ENCODE measurements around the gene ERO1B.

Gene ERO1B

DNA sequence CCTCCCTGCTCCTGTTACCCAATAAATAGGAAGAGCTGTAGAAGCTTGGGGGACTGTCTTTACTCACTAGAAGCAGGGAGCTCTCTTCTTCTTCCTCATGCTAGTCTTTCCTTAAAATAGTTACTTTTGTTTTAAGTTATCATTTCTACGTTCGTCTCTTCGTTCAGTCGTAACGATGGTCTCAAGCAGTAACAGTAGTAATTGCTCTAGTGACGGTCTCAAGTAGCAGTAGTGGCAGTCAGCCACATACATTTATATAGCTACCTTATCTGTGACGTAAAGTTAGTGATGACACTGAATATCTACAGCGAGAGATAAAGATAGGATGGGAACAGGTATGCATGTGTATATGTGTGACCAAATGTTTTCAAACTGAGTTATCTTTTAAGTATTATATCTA is 15.4 kb upstream of the ERO1B start:
- DNase-seq, result no peak

GRCh38 chr1:236292425-236292824 is 10.7 kb upstream of the ERO1B start:
- DNase-seq, result no peak

- no peak for DNase-seq
Observed at GRCh38 chr1:236289492-236290131, 7.9 kb upstream of the ERO1B start.

DNA sequence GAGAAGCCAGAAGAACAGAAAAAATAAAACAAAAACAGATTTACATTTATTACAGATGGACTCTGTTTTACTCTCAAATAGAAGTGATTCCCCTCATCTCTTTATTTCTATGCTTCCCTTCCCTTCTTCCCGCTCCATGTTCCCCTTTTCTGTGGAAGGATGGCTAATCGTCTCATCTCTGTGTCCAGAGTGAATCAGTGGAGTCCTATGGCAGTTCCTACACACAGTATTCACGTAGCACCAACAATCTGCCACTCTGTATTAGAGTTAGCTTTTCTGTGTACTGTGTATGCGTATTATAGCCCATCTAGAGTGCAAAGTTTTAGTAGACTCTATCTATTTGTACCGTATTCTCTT is 6.8 kb upstream of the ERO1B start:
- no peak for DNase-seq

DNA sequence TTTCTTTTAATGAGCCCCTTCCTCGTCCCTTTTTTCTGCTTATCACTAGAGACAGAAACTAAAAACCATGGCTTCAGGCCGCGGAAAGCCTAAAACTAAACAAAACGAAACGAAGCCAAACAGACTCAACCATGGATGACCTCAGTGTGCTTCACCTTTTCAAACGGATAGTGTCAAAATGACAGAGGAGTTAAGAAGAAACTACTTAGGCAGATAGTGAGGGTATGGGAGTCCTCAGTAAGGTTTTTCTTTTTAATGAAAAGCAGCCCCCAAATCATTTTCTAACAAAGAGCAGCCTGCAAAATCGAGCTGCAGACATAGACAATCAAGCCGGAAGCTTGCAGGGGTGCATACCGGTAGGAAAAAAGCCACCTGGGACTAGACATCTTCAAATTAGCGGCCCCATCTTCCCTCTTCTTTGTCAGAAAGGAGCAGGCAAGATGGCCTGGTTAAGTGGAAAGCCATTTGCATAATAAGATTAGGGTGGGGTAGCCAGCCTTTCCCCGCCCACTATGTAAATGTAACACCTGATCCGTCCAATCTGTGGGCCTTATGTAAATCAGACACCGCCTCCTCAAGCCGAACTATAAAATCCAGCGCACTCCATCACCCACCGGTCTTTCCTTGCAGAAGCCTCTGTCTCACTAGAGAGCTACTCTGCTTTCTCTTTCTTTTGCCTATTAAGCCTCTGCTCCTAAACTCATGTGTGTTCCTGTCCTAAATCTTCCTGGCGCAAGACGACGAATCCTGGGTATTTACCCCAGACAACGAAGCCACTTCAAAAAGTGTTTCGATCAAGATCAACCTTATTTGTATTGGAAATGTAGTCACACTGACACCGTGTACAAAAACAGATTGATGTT is 6.2 kb upstream of the ERO1B start:
- no peak for DNase-seq

DNA sequence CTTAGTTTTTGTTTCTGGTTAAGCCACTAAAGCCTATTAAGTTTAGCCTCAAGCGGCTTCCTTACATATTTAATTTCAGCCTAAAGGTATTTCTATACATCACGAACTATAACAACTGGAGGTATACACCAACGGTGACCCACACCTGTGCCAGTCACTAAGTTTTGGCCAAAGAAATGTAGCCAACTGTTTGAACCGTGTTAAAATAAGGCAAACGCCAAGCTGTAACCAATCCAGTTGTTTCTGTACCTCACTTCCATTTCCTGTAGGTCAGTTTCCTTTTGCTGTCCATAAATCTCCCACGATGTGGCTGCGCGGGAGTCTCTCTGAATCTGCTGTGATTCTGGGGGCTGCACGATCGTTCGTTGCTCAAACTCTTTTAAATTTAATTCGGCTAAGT is 5.6 kb upstream of the ERO1B start:
- DNase-seq, result no peak

- no peak for DNase-seq
Observed at GRCh38 chr1:236284291-236284721, 2.5 kb upstream of the ERO1B start.

GRCh38 chr1:236282719-236283118 is 961 bp upstream of the ERO1B start:
- no peak for DNase-seq

GRCh38 chr1:236282425-236282716 is 613 bp upstream of the ERO1B start:
- no peak for DNase-seq

DNA sequence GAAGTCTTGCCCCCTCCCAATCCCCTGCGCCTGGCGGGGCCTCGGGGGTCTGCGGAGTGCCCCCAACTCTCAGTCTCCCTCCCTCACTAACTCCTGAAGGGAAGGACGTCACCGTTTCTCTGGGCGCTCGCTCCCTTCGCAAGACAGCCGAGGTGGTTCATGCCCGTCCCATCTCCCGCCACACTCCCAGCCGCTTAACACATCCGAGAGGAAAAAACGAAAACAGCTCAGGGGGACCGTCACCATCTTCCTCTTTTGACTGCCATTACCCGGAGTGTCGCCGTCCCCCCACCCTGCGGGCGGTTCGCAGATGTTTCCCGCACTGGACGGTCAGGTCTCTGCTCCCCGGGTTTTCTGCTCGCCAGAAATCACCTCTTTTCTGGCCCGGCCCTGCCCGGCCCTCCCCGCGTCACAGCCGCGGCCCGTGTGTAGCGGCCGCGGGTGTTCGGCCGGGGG is 532 bp downstream of the ERO1B start:
- DNase-seq, result no peak

- DNase-seq, result no peak
Observed at GRCh38 chr1:236280438-236281197, 1.1 kb downstream of the ERO1B start.

DNA sequence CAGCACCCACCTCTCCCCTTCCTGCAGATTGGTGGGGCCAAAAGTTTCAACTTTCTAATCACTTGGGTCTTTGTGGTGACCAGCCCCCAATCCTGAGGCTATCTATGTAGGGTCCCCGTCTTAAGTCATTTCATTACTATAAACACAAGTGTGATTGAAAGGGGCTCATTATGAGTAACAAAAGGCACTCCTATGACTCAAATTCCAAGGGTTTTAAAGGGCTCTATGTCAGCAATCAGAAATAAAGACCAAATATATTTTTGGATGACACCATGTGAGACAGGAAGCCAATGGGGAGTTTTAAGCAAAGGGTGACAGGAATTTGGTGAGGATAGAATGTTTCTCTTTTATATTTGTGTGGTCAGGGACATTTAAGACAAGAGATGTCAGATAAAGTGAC is 6.2 kb downstream of the ERO1B start:
- DNase-seq, result no peak

GRCh38 chr1:236275061-236275460 is 6.7 kb downstream of the ERO1B start:
- no peak for DNase-seq

- DNase-seq, result no peak
Observed at GRCh38 chr1:236273358-236273757, 8.4 kb downstream of the ERO1B start.

DNA sequence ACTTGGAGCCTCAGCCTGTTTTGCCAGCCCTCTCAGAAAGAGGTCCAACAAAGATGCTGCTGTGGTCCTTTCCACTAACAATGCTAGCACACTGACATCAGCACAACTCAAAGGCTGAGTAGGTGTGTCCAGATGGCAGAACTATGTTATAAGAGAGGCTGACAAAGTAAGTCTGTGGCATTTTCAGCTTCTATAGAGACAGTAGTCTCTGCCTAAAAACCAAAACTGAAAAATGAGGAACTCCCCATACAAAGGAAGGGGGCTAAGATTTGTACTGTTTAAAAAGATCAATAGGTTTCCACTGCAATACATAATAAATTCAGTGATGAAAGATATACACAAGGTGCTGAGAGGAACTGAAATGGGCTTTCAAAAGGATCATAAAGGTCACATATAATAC is 12.3 kb downstream of the ERO1B start:
- DNase-seq, result no peak

DNA sequence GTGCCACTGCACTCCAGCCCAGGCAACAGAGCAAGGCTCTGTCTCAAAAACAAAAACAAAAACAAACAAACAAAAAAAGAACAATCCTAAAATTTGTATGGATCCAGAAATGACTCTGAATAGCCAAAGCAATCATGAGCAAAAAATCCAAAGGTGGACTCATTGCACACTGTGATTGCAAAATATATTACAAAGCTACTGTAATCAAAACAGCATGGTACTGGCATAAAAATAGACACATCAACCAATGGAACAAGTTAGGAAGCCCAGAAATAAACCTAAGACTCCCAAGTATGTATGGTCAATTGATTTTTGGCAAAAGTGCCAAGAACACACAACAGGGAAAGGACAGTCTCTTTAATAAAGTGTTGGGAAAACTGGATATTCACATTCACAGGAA is 19.9 kb downstream of the ERO1B start:
- no peak for DNase-seq

DNA sequence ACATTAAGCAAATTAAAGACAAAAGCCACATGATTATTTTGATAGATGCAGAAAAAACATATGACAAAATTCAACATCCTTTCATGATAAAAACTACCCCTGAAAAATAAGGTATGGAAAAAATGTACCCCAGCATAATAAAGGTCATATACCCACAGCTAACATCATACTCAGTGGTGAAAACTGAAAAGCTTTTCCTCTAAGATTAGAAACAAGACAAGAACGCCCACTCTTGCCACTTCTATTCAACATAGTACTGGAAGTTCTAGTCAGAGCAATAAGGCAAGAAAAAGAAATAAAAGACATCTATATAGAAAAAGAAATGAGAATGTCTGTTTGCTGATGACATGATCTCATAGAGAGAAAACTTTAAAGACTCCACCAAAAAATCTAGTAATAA is 20.7 kb downstream of the ERO1B start:
- DNase-seq, result no peak

GRCh38 chr1:236259043-236259442 is 22.7 kb downstream of the ERO1B start:
- no peak for DNase-seq

DNA sequence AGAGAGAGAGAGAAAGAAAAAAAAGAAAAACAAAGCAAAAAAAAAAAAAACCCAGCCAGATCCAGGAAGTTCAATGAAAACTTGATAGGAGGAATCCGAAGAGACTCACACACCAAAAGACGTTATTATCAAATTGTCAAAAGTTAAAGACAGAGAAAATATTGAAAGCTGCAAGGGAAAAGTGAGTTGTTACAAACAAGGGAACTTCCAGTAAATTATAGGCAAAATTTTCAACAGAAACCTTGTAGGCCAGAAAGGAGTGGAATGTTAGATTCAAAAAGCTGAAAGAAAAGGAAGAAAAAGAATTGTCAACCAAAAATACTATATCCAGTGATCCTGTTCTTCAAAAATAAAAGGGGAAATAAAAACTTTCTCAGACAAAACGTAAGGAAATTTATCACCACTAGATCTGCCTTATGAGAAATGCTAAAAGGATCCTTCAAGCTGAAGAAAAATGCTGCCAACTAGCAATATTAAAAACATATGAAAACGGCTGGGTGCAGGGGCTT is 23.6 kb downstream of the ERO1B start:
- DNase-seq, result no peak

GRCh38 chr1:236257216-236257615 is 24.5 kb downstream of the ERO1B start:
- DNase-seq, result no peak

GRCh38 chr1:236253918-236254637 is 27.7 kb downstream of the ERO1B start:
- DNase-seq, result no peak

- DNase-seq, result no peak
Observed at GRCh38 chr1:236253119-236253518, 28.6 kb downstream of the ERO1B start.

GRCh38 chr1:236251587-236251986 is 30.2 kb downstream of the ERO1B start:
- no peak for DNase-seq
